Activated CD8-positive, alpha-beta T cell treated with anti-CD3 and anti-CD28 coated beads for 36 hours (primary cell): ENCODE data around the gene SLC38A11. TPM values are rescaled to one million over a fixed set of nuclear protein-coding genes. Genes with fewer than 3 reads are reported as not detected.
"Not testable (repeated sequence)": the region's sequence is repeated elsewhere in the genome, so short reads cannot be mapped to it uniquely, and the experiment has no call there.

Source experiments
- ATAC-seq: fragments of 200-7000 bp; cut with Tn5 transposase; one replicate; pipeline ENCODE4 v1.10.0; 2021; ENCODE audit warnings: mild to moderate bottlenecking, moderate library complexity
- CTCF ChIA-PET: fragments of 350-600 bp; sonication (Branson Sonifier 250); formaldehyde crosslinking; loops from one replicate; lab custom pipeline; 2021; ENCODE audit warnings: antibody characterized with exemption; lab: Charles Lee
- POLR2A ChIA-PET: fragments of 350-600 bp; sonication (Branson Sonifier 250); formaldehyde crosslinking; loops from one replicate; lab custom pipeline; 2021; ENCODE audit warnings: antibody characterized with exemption; lab: Charles Lee
- DNase-seq: peaks from one replicate; pipeline ENCODE4 v3.0.0-alpha.2; 2020
- H3K27ac Mint-ChIP-seq: one replicate; pipeline ENCODE4 v1.8.0; 2021; ENCODE audit warnings: mild to moderate bottlenecking, mixed read lengths
- H3K27me3 Mint-ChIP-seq: one replicate; pipeline ENCODE4 v1.8.0; 2021; ENCODE audit warnings: mixed read lengths
- H3K36me3 Mint-ChIP-seq: one replicate; pipeline ENCODE4 v1.8.0; 2021; ENCODE audit warnings: low read depth, mixed read lengths
- H3K4me1 Mint-ChIP-seq: one replicate; pipeline ENCODE4 v1.8.0; 2021; ENCODE audit warnings: low read depth, mixed read lengths
- H3K4me3 Mint-ChIP-seq: one replicate; pipeline ENCODE4 v1.8.0; 2021; ENCODE audit warnings: mild to moderate bottlenecking, moderate library complexity, mixed read lengths
- H3K9me3 Mint-ChIP-seq: one replicate; pipeline ENCODE4 v1.8.0; 2021; ENCODE audit warnings: mixed read lengths
- intact Hi-C: fragments of 100-400 bp; cut with micrococcal nuclease; formaldehyde crosslinking; loops from one replicate; pipeline ENCODE4 v1.10.0; 2022
- total RNA-seq, 2 experiments: library from RNA; stranded (reverse); gene quantifications; one replicate each; pipeline ENCODE4 v1.2.3, GENCODE V29; 2021
- TF ChIP-seq, protein P1 (sequence below): fragments of 200-600 bp; IDR thresholded peaks from one replicate; pipeline ENCODE4 v1.8.0; 2022; ENCODE audit warnings: antibody characterized with exemption, mild to moderate bottlenecking

The SLC38A11 gene
- total RNA-seq, 2 experiments from 2014 or later, result not detected

DNA sequence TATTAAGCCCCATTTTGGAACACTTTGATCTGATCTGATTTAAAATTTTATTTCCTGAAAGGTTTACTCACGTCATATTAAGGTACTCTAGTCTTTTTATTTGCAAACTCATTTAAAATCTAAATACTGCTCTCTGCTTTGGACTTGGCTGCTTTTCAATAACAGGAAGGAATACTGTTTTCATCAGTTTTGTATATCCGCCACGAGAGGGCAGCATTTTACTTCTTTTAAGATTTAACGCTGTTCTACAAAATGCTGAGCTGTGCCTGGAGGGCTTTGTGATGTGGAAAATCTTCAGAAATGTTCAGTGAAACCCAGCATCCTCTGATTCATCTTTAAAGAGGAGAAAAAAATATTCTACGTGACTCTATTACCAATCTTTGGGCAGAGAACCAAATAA lies 37.5 kb upstream of the SLC38A11 start:
- DNase-seq, result peak; percentile 65
- Mint-ChIP-seq H3K4me3 (no peak overlapping the region), H3K27ac (no peak overlapping the region), H3K36me3 (no peaks in the 10 kb centered on the region), H3K9me3 (no peaks in the 10 kb centered on the region), H3K27me3 (no peaks in the 10 kb centered on the region), H3K4me1 (peaks cover 15% of the 10 kb centered on the region)
- CTCF ChIA-PET, result interaction anchor here (0.6 to 5.5 kb wide), 8 partner anchors 14 to 1072 kb away, joined by 3 to 32 read pairs (median 5); partner anchors contain the start of gene SCN3A
- ATAC-seq, result peak; percentile 58
- TF ChIP-seq, protein P1, sequence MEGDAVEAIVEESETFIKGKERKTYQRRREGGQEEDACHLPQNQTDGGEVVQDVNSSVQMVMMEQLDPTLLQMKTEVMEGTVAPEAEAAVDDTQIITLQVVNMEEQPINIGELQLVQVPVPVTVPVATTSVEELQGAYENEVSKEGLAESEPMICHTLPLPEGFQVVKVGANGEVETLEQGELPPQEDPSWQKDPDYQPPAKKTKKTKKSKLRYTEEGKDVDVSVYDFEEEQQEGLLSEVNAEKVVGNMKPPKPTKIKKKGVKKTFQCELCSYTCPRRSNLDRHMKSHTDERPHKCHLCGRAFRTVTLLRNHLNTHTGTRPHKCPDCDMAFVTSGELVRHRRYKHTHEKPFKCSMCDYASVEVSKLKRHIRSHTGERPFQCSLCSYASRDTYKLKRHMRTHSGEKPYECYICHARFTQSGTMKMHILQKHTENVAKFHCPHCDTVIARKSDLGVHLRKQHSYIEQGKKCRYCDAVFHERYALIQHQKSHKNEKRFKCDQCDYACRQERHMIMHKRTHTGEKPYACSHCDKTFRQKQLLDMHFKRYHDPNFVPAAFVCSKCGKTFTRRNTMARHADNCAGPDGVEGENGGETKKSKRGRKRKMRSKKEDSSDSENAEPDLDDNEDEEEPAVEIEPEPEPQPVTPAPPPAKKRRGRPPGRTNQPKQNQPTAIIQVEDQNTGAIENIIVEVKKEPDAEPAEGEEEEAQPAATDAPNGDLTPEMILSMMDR, result peak; percentile 71
- POLR2A ChIA-PET, result no interaction called here
- intact Hi-C loops, result loop anchor here (5.0 kb wide), 2 partner anchors 209 to 256 kb away; partner anchors contain the start of gene SCN3A

DNA sequence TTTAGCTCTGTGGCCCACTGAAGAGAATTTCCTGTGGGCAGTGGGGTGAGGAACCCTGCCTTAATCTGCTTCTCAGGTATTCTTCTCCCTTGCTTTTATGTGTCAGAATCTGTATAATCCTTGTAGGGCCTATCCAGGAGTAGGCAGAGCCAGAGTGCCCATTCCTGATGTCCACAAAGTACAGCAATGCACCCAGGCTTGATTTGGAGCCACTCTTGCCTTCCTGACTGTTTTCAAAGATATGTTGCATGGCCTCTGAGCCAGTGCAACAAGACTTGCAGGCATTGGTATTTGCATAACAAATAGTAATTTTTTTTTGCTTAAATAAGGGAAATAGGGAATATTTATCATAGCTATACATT lies 36.7 kb upstream of the SLC38A11 start:
- ATAC-seq, DNase-seq, H3K36me3 Mint-ChIP-seq, H3K9me3 Mint-ChIP-seq, POLR2A ChIA-PET, H3K27me3 Mint-ChIP-seq, H3K4me3 Mint-ChIP-seq, H3K27ac Mint-ChIP-seq: not testable (repeated sequence)
- intact Hi-C loops, result loop anchor here (5.0 kb wide), 2 partner anchors 210 to 255 kb away; partner anchors contain the start of gene SCN3A
- peaks cover 15% of the 10 kb centered on the region for H3K4me1 Mint-ChIP-seq
- CTCF ChIA-PET, result interaction anchor here (5.5 kb wide), 1 partner anchor 24 kb away, joined by 32 read pairs; no protein-coding TSS in a partner anchor

DNA sequence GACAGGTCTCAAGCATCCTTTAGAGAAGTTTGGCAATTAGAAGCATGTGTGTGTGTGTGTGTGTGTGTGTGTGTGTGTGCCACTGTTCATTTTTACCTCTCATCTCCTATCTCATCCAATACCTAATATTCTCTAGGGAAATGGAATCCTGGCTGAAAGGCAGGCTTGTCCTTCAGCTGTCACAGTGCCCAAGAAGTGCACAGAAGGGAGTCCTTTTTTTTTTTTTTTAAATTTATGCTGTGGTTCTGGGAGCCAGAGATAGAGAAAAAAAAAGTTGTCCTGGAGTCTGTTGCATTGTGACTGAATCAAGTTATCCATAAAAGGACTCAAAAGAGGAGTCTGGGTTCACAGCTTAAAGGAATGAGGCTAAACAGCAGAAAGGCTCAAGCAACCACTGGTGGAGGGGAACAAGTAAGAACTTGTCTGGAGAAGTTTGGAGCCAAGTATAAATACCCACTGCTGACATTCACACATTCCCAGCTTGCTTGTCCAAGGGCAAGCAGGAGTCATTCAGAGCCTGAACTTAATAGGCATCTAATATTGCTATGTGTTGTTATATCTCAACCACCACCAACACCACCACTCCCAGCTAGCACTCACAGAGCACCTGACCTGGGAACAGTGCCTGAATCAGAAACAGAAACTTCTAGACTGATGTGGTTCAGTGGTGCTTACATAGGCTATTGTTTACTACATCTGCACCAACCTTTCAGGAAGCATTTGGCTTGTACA lies 36.2 kb upstream of the SLC38A11 start:
- POLR2A ChIA-PET, ATAC-seq, DNase-seq, H3K9me3 Mint-ChIP-seq, H3K4me3 Mint-ChIP-seq, H3K36me3 Mint-ChIP-seq, H3K27ac Mint-ChIP-seq, H3K27me3 Mint-ChIP-seq: not testable (repeated sequence)
- CTCF ChIA-PET, result interaction anchor here (5.5 kb wide), 1 partner anchor 24 kb away, joined by 32 read pairs; no protein-coding TSS in a partner anchor
- intact Hi-C loops, result loop anchor here (5.0 kb wide), 2 partner anchors 211 to 254 kb away; partner anchors contain the start of gene SCN3A
- peaks cover 15% of the 10 kb centered on the region for H3K4me1 Mint-ChIP-seq

DNA sequence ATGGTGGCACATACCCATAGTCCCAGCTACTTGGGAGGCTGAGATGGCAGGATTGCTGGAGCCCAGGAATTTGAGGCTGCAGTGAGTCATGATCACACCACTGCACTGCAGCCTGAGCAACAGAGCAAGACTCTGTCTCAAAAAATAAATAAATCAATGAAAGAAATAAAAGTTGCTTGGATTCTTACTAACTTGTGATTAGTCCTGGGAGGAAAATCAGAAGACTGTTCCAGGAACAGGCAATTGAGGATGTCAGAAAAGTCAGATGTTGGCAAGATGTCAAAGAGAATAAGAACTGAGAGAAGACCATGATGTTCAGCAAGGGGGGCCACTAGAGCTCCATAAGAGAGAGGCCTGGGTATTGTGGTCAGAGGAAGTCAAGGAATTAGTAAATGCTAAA lies 35.6 kb upstream of the SLC38A11 start:
- intact Hi-C loops, result loop anchor here (5.0 kb wide), 2 partner anchors 211 to 254 kb away; partner anchors contain the start of gene SCN3A
- DNase-seq, ATAC-seq, H3K4me3 Mint-ChIP-seq, H3K27ac Mint-ChIP-seq, H3K36me3 Mint-ChIP-seq, H3K27me3 Mint-ChIP-seq, H3K9me3 Mint-ChIP-seq, POLR2A ChIA-PET: not testable (repeated sequence)
- H3K4me1 Mint-ChIP-seq, result peaks cover 15% of the 10 kb centered on the region
- CTCF ChIA-PET, result interaction anchor here (5.5 kb wide), 1 partner anchor 25 kb away, joined by 32 read pairs; no protein-coding TSS in a partner anchor

DNA sequence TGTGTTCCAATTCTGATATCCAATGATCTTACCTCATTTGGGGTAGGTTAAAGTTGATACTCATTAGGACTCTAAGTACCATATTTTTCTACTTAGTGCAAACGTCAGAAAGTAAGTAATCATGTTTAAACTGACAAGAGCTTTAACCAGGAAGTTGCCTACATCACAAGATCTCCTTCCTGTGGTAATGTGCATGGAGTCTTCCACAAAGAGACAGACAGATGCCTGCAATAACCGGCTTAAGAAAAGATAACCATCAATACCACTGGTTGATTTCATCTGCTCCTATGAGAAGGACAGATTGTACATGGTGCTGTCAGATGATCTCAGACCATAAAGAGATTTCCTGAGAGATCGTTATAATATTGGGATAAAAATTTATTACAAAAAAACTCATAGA lies 33.5 kb upstream of the SLC38A11 start:
- POLR2A ChIA-PET, ATAC-seq, H3K36me3 Mint-ChIP-seq, DNase-seq, H3K4me3 Mint-ChIP-seq, H3K9me3 Mint-ChIP-seq, H3K27me3 Mint-ChIP-seq, intact Hi-C loops, H3K27ac Mint-ChIP-seq: not testable (repeated sequence)
- peaks cover 15% of the 10 kb centered on the region for H3K4me1 Mint-ChIP-seq
- CTCF ChIA-PET, result interaction anchor here (1.2 kb wide), 1 partner anchor 215 kb away, joined by 3 read pairs; the partner anchor contains the start of gene SCN3A

DNA sequence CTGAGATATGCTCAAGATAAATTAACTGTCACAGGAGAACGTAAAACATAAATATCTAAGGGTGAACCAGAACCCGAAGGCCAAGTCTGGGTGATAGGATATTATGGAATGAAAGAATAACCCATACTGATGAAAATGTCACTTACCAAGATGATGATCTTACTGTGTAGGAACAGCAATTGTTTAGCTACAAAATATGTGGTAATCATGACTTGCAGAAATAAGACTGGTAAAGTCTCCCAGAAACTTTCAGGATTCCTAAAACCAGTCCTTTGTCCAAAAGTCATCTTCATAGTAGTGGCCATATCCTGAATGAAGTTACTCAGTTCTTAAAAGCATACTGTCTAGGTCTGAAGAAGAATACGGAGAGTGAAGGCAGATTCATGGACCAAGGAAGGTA lies 30.7 kb upstream of the SLC38A11 start:
- H3K4me3 Mint-ChIP-seq, CTCF ChIA-PET, H3K27ac Mint-ChIP-seq, POLR2A ChIA-PET, DNase-seq, H3K9me3 Mint-ChIP-seq, H3K27me3 Mint-ChIP-seq, intact Hi-C loops, H3K4me1 Mint-ChIP-seq, H3K36me3 Mint-ChIP-seq, ATAC-seq: not testable (repeated sequence)

DNA sequence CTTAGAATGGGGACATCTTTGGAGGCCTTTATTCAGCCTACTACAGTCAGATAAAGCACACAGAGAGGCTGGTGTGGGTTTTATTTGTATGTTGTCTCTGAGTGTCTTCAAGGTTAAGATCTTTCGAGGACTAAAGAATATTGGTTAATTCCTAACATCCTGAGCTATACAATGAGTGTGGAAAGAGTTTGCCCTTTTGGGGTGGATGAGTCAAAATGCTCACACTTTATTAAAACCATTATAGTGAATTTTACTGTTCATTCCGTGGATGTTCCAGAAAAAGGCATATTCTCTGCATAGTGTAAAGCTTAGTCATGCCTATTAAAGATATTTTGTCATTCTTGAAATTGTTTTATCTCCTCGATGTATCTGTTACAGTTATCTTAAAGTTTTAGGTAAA lies 29.1 kb upstream of the SLC38A11 start:
- Mint-ChIP-seq H3K27ac (no peak overlapping the region), H3K9me3 (no peaks in the 10 kb centered on the region), H3K36me3 (no peaks in the 10 kb centered on the region), H3K4me3 (no peak overlapping the region), H3K27me3 (no peaks in the 10 kb centered on the region), H3K4me1 (peaks cover 11% of the 10 kb centered on the region)
- intact Hi-C loops, result no loop called here
- ChIA-PET POLR2A (no interaction called here), CTCF (no interaction called here)
- DNase-seq, result no peak
- TF ChIP-seq, protein P1, result no peak
- no peak for ATAC-seq
